ENCODE data around the gene PTPRN2. TPM values are rescaled to one million over a fixed set of nuclear protein-coding genes. Genes with fewer than 3 reads are reported as not detected.

The PTPRN2 gene
- polyA plus RNA-seq, 3 donors: 6.8 to 7.9 (median 7.2) TPM

GRCh38 chr7:158098125-158099030 is 489.2 kb downstream of the PTPRN2 start:
- no peak for DNase-seq (ENCODE audit: low read depth in 3 of 3, low spot score in 2 of 3)

DNA sequence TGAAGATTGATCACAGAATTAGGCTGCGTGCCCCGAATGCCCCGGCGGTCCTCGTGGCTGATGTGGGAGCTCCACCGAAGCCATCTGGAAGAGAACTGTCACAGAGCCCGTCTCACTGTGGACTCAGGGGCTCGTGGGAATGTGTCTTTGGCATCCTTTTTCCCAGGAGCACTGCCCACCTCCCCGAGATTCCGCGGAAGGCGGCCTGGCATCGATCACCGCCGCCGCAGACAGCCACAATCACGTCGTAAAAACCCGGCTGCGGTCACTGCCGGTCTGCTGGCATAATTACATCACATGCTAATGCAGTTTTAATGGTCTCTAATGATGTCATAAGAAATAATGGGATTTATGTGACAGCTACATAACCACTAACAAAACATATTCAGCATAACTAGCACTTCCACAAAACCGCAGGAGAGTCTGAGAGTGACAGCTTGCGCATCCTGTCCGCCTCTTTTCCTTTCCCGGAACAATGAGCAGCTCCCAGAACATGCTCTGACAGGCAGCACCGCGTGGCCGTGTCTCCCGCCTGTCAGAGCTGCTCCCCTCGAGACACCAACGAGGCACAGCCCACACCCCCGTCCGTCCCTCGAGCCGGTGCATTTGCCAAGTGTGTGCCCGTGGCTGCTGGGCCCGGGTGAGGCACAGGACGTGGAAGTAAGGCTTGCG is 490.0 kb downstream of the PTPRN2 start:
- no peak for DNase-seq (ENCODE audit: low read depth in 3 of 3, low spot score in 2 of 3)

DNA sequence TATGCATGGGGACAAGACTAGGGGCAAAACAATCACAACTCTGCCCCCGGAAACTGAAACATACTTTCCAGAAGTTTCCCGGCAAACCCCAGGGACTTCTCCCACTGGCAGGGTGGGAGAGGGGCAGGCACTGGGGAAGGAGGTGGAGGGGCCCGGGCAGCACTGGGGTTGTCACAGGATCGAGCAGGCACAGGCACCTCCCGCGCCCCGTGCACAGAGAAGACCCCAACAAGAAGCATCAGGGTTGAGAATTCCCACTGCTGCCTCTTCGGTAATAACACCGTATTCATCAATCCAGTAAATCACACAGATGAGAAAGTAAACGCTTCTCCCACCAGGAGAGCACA is 490.5 kb downstream of the PTPRN2 start:
- no peak for DNase-seq (ENCODE audit: low read depth in 3 of 3, low spot score in 2 of 3)

- DNase-seq (ENCODE audit: low read depth in 3 of 3, low spot score in 2 of 3): no peak
These were observed 491.0 kb downstream of the PTPRN2 start for GRCh38 chr7:158096582-158096981.

- no peak for DNase-seq (ENCODE audit: low read depth in 3 of 3, low spot score in 2 of 3)
These were observed 492.9 kb downstream of the PTPRN2 start for GRCh38 chr7:158094671-158095226.

GRCh38 chr7:158094046-158094445 is 493.6 kb downstream of the PTPRN2 start:
- no peak for DNase-seq (ENCODE audit: low read depth in 3 of 3, low spot score in 2 of 3)

- no peak for DNase-seq (ENCODE audit: low read depth in 3 of 3, low spot score in 2 of 3)
These were observed 494.3 kb downstream of the PTPRN2 start for GRCh38 chr7:158093156-158093796.

GRCh38 chr7:158087196-158087595 is 500.4 kb downstream of the PTPRN2 start:
- no peak for DNase-seq (ENCODE audit: low read depth in 3 of 3, low spot score in 2 of 3)

DNA sequence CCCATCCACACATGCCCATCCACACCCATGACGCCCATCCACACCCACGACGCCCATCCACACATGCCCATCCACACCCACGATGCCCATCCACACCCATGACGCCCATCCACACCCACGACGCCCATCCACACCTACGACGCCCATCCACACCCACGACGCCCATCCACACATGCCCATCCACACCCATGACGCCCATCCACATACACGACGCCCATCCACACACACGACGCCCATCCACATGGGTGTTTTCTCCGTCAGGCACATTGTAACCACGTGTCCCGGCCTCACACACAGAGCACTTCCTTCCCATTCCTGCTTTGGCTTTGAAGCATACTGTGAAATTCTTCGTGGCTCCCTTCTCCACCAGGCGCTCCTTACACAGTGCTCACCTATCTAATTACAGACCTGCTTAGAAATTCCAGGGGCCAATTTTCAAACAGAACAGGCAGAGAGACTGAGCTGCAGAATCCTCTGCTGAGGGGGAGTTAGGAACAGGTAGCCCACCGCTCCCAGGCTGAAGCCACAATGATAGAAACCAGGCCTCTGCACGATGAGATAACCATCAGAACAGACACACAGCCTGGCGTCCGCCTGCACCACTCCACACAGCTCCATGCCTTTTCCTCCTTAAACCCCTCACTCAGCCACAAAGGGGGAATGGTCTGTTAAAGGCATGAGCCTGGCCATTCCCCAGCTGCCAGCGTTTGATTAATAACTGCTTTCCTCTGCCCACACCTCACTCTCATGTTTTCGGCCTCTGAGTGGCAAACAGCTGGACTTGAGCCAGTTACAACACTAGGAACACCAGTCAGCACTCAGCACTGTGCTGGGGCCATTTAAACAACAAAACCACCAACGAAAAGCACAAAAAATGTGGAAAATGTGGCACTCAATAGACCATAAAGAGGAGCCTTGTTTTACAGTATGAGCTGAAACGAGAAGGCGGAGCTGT is 501.6 kb downstream of the PTPRN2 start:
- DNase-seq (ENCODE audit: low read depth in 3 of 3, low spot score in 2 of 3): no peak

GRCh38 chr7:158084555-158084954 is 503.1 kb downstream of the PTPRN2 start:
- DNase-seq (ENCODE audit: low read depth in 3 of 3, low spot score in 2 of 3): no peak

- no peak for DNase-seq (ENCODE audit: low read depth in 3 of 3, low spot score in 2 of 3)
These were observed 503.9 kb downstream of the PTPRN2 start for GRCh38 chr7:158083526-158084310.

DNA sequence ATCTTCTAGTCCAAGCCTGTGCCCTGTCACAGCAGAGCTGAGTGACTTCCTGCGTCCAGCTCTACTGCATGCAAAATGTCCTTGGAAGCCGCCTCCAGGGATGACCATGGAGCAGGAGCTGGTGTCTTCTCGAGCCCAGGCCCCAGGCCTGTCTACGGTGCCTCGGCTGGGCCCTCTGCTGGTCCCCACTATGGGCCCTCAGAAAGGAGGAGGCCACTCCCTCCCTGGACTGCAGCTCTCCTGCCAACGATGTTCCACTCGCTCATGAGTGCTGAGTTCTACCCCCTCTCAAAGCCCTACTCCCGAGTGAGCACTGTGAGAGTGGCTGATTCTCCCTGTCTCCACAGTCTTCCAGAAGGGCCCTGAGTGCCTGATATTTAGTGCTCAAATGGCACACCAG is 504.9 kb downstream of the PTPRN2 start:
- DNase-seq (ENCODE audit: low read depth in 3 of 3, low spot score in 2 of 3): no peak

- no peak for DNase-seq (ENCODE audit: low read depth in 3 of 3, low spot score in 2 of 3)
These were observed 506.7 kb downstream of the PTPRN2 start for GRCh38 chr7:158080899-158081445.

DNA sequence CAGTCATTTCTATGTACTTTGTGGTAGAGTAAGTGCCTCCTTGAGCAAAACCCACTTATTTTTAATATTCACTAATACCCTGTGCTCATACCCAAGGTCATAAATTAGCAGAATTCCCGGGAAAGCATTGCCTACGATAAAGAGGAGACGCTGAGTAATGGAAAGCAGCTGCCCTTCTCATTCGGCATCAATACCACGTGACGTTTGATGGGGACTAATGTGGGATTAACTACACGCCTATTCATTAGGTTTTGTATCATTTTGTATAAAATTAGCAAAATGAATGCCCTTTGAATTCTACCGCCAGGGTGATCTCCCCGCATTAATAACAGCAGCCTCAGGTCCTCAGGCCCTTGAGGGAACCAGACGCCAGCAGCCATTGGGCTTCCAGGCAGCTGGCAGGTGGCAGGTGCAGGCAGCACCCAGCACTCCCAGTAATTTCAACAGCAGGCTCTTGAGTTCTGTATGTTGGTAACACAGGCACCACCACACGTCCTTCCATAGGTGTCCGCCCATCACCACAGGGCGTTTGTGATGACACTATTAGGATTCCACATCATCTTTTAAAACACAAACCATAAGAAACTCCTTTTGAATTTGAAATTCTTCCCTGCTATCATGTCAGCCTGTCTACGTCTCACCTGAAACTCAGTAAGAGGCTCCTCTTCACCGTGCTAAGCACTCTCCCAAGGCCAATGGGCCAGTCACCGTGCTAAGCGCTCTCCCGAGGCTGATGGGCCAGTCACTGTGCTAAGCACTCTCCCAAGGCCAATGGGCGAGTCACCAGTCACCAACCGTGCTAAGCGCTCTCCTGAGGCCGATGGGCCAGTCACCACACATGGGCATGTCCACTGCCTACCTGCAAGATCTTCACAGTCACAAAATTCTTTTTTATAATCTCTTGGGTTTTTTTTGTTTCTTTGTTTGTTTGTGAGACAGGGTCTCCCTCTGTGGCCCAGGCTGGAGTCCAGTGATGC is 509.4 kb downstream of the PTPRN2 start:
- DNase-seq (ENCODE audit: low read depth in 3 of 3, low spot score in 2 of 3): no peak

GRCh38 chr7:158077151-158077840 is 510.3 kb downstream of the PTPRN2 start:
- no peak for DNase-seq (ENCODE audit: low read depth in 3 of 3, low spot score in 2 of 3)

DNA sequence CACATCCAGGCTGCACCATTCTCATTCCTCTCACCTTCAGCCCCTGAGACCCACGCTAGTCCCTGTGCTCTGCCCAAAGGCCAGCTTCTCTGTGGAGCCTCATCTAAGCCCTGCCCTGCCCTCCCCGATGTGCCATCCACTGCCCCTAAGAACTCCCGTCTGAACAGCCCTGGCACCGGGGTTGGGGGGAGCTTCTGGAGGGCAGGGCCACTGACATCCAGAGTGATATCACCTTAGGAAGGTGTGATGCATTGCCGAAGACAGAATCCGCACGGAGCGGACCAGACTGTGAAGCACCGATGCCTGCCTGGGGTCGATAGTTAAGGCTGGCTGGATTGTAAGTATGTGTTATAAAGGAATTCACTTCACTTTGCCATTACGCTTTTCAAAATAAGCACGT is 511.0 kb downstream of the PTPRN2 start:
- no peak for DNase-seq (ENCODE audit: low read depth in 3 of 3, low spot score in 2 of 3)

DNA sequence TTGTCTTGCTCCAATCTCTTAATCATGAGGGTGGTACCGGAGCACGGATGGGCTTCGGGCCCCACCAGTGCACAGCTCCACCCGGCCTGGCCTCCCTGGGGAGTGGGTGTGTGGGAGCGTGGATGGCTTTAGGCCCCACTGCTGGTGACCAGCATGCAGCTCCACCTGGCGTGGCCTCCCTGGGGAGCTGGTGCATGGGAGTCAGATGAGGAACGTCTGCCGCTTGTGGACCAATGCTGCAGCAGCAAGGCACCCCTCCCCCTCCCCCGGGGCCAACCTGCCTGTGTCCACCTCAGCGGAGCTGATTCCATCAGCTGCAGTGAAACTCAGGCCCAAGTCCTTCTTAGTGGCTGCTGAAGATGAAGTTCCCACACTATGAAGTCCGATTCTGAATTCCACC is 511.4 kb downstream of the PTPRN2 start:
- DNase-seq (ENCODE audit: low read depth in 3 of 3, low spot score in 2 of 3): no peak

All from right renal cortex interstitium (tissue), 3 donors.